ENCODE data around the gene RNF5. TPM values are rescaled to one million over a fixed set of nuclear protein-coding genes. Genes with fewer than 3 reads are reported as not detected.

Gene RNF5
- total and polyA plus RNA-seq, 9 of the 15 experiments (the other 6 are each of a cell fraction or from before 2014, with no cell fraction given) = 62.2 to 245 (median 129) TPM

DNA sequence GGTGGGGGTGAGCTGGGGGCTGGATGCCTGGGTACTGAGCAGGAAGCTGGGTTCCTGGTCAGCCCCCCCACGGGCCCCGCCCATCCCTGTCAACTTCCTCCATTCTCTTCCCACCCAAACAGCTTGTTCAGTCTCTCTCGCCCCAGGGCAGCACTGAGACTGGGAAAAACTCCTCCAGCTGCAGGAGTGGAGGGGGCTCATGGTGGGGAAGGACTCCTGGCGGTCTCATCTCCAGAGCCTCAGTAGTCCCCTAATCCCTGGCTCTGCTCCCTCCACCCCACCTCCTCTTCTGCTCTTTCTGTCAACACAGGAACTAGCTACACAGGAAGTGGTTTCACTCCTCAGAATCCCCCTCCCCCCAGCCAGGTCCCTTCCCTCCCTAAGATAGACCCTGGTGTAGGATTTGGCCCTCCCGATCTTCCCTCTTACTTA, 14.4 kb downstream of the RNF5 start, which contains the start of gene GPSM3 (continued):
- TF ChIP-seq, protein P1, sequence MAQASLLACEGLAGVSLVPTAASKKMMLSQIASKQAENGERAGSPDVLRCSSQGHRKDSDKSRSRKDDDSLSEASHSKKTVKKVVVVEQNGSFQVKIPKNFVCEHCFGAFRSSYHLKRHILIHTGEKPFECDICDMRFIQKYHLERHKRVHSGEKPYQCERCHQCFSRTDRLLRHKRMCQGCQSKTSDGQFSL (CRISPR knock-in tag; IDR thresholded peaks at IDR 0.05) = peak; percentile 93
- TF ChIP-seq, protein P1 (tag; IDR thresholded peaks at IDR 0.05) = peak in 1 of 2 experiments; percentile 78; a peak in 2 of 4 replicates
- TF ChIP-seq, protein P2, sequence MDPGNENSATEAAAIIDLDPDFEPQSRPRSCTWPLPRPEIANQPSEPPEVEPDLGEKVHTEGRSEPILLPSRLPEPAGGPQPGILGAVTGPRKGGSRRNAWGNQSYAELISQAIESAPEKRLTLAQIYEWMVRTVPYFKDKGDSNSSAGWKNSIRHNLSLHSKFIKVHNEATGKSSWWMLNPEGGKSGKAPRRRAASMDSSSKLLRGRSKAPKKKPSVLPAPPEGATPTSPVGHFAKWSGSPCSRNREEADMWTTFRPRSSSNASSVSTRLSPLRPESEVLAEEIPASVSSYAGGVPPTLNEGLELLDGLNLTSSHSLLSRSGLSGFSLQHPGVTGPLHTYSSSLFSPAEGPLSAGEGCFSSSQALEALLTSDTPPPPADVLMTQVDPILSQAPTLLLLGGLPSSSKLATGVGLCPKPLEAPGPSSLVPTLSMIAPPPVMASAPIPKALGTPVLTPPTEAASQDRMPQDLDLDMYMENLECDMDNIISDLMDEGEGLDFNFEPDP (CRISPR knock-in tag; IDR thresholded peaks at IDR 0.05) = no peak
- TF ChIP-seq ZNF253 (CRISPR knock-in tag; conservative IDR thresholded peaks at IDR 0.05) = no peak
- no peak; the same call in 1 of the 2 replicates for TF ChIP-seq HOXB6 (CRISPR knock-in tag; IDR thresholded peaks at IDR 0.05; ENCODE audit: borderline replicate concordance)
- TF ChIP-seq, protein P3, sequence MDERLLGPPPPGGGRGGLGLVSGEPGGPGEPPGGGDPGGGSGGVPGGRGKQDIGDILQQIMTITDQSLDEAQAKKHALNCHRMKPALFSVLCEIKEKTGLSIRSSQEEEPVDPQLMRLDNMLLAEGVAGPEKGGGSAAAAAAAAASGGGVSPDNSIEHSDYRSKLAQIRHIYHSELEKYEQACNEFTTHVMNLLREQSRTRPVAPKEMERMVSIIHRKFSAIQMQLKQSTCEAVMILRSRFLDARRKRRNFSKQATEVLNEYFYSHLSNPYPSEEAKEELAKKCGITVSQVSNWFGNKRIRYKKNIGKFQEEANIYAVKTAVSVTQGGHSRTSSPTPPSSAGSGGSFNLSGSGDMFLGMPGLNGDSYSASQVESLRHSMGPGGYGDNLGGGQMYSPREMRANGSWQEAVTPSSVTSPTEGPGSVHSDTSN (CRISPR knock-in tag; IDR thresholded peaks at IDR 0.05; ENCODE audit: low read depth) = no peak
- TF ChIP-seq, protein P3 (tag; conservative IDR thresholded peaks at IDR 0.05; ENCODE audit: low read depth) = no peak
- no peak for TF ChIP-seq ZNF696 (CRISPR knock-in tag; conservative IDR thresholded peaks at IDR 0.05)
- TF ChIP-seq SRSF3 (IDR thresholded peaks at IDR 0.05; ENCODE audit: insufficient read depth, low read length) = no peak
- TF ChIP-seq PHF8 (IDR thresholded peaks at IDR 0.05; ENCODE audit: borderline replicate concordance, low read length) = peak; percentile 53; the same call in 1 of the 2 replicates
- no peak for TF ChIP-seq HNRNPK (IDR thresholded peaks at IDR 0.05; ENCODE audit: low read depth, low read length, poor library complexity, severe bottlenecking)
- TF ChIP-seq GATA2 (CRISPR knock-in tag; IDR thresholded peaks at IDR 0.05) = no peak
- no peak for TF ChIP-seq RFX7 (CRISPR knock-in tag; IDR thresholded peaks at IDR 0.05)
- no peak for TF ChIP-seq GTF3C2 (IDR thresholded peaks at IDR 0.05; ENCODE audit: borderline replicate concordance, extremely low read depth, insufficient read length)
- TF ChIP-seq, protein P4, sequence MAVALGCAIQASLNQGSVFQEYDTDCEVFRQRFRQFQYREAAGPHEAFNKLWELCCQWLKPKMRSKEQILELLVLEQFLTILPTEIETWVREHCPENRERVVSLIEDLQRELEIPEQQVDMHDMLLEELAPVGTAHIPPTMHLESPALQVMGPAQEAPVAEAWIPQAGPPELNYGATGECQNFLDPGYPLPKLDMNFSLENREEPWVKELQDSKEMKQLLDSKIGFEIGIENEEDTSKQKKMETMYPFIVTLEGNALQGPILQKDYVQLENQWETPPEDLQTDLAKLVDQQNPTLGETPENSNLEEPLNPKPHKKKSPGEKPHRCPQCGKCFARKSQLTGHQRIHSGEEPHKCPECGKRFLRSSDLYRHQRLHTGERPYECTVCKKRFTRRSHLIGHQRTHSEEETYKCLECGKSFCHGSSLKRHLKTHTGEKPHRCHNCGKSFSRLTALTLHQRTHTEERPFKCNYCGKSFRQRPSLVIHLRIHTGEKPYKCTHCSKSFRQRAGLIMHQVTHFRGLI (CRISPR knock-in tag; IDR thresholded peaks at IDR 0.05) = no peak
- no peak for TF ChIP-seq ZNF644 (tag; IDR thresholded peaks at IDR 0.05; ENCODE audit: low read depth)

Data from K562 (cell line).